WI38 (cell line): ENCODE measurements around the gene NEK6.

Experiments used
- H3K4me3 ChIP-seq: 2 replicates; pipeline ENCODE4 v1.5.1; 2011; ENCODE audit warnings: low read depth, mild to moderate bottlenecking, control low read depth, low read length
- TF ChIP-seq, protein P1 (sequence below): IDR thresholded peaks from 2 replicates; pipeline ENCODE4 v1.5.1; 2012; ENCODE audit warnings: low read depth, mild to moderate bottlenecking, control low read depth, low read length

Gene NEK6

DNA sequence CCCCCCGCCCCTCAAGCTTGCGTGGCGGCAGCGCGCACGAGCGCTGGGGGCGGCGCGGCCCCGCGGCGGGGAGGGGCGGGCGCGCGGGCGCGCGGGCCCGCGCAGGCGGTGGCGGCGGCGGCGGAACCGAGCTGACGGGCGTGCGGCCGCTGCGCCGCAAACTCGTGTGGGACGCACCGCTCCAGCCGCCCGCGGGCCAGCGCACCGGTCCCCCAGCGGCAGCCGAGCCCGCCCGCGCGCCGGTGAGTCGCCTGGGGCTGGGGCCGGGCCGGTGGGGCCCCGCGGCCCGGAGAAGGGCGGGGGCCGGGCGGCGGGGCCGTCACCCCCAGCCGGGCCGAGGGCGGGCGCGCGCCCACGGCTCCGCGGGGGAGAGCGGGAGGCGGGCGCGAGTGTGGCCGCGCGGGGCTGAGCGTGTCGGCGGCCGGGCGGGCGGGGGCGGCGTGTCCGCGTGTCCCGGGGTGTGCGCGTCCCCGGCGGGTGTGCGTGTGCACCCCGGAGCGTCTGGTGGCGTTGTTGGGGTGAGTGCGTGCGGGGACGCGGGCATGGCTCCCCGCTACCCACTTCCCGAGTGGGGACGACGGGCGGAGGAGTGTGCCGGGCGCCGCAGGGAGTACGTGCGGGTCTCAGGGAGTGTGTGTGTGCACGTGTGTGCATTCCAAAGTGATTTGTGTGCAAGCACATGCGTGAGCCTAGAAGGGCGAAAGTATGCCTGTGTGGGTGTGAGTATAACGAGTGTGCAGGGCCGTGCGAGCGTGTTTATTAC is at the start of gene NEK6:
TSS of gene NEK6 (plus strand) at position 106 of the 763 bp plus-strand sequence. CDS start 44,016 bp downstream, outside the sequence.
- peak within 1 kb of the TSS; percentile 92 for H3K4me3 ChIP-seq
- TF ChIP-seq, protein P1, sequence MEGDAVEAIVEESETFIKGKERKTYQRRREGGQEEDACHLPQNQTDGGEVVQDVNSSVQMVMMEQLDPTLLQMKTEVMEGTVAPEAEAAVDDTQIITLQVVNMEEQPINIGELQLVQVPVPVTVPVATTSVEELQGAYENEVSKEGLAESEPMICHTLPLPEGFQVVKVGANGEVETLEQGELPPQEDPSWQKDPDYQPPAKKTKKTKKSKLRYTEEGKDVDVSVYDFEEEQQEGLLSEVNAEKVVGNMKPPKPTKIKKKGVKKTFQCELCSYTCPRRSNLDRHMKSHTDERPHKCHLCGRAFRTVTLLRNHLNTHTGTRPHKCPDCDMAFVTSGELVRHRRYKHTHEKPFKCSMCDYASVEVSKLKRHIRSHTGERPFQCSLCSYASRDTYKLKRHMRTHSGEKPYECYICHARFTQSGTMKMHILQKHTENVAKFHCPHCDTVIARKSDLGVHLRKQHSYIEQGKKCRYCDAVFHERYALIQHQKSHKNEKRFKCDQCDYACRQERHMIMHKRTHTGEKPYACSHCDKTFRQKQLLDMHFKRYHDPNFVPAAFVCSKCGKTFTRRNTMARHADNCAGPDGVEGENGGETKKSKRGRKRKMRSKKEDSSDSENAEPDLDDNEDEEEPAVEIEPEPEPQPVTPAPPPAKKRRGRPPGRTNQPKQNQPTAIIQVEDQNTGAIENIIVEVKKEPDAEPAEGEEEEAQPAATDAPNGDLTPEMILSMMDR, result no peak

DNA sequence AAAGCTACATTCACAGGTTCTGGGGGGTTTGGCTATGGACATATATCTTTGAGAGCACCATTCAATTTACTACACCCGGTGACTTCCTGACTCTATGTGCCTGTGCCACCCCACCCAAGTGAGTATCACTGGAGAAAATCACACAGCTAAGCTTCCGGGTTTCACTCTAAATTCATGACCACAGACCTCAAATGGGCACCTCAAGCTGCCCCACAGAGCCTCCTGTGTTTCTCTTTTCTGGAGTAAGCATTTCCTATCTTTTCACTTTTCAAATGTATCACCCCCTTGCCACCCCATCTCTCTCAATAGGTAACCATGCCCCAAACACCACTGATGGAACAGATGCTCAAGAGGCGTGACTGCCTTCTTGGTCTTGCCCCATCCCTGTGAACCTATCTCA is 49.2 kb upstream of the NEK6 start:
- no peak overlapping the region for H3K4me3 ChIP-seq
- TF ChIP-seq, protein P1, result no peak

DNA sequence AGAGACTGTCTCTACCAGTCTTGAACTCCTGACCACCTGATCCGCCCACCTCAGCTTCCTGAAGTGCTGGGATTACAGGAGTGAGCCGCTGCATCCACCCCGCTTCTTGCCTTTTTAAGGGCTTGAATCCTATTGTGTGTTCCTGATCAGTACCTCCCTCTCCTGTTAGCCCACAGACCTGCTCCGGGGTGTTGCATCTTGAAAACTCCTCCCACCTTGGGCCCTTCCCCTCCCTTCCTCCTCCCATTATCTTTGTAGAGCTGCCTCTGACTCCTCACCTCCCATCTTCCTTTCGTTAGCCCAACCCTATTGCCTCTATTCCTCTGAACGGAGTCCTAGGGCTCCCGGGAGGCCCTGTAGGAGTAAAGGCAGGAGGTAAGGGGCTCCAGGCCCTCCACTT is 48.5 kb upstream of the NEK6 start:
- no peak overlapping the region for H3K4me3 ChIP-seq
- TF ChIP-seq, protein P1, result no peak

DNA sequence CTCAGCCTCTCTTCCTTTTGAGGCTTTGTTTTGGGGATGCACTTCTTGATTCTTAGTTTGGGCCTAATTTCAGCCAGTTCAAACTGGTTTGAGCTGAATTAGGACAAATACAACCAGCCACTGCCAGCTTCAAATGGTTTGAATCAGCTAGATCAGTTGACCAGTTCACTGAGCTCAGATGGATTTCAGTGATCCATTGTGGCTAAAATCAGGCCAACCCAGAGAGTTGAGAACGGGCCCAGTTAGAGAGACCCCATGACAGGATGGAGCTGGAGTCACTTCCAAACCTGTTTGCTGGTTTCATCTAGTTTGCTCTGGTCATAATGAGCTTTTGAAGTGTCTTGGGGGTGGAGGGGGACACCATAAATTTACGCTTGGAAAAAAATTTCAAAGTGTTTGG is 48.0 kb upstream of the NEK6 start:
- TF ChIP-seq, protein P1, result no peak
- no peak overlapping the region for H3K4me3 ChIP-seq

DNA sequence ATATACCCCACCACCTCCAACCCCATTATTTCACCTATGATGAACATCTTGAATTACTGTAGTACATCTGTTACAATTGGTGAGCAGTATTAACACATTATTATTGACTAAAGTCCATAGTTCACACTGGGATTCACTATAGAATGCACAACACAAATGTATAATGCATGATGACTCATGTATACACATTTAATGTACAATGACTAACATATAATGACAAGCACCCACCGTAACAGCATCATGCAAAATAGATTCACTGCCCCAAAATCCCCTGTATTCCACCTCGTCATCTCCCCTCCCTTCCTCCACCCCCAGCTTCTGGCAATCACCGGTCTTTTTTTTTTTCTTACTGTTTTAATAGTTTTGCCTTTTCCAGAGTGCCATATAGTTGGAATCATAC is 47.1 kb upstream of the NEK6 start:
- TF ChIP-seq, protein P1, result no peak
- H3K4me3 ChIP-seq, result no peak overlapping the region

DNA sequence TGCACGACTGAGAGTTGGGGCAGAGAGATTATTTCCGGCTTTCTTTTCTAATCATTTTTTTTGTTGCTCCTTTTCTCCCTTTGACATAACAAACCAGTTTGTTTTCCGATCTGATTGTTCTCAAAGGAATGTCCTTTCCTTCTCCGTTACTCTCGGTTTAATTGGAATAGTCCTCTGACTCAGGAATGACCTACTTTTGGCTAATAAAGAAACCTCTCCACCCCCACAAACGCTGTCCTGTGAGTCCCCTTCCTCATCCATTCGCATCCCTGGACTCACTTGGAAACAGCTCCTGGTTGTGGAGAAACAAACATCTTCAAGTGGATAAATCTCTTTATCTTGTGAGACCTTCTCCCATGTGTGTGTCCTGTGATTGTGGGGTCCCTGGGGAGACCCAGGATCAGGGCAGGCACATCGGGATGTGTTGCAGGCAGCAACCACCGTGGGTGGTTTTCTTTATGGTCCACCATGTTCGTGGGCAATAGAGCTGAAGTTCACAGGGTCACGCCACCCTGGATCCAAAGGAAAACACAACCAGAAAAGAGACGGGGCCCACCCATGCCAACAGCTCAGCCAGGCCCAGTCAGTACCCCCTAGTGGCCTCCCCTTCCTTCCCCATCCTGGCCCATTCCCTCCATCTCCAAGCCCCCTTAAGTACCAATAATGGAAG is 45.2 kb upstream of the NEK6 start:
- H3K4me3 ChIP-seq, result no peak overlapping the region
- TF ChIP-seq, protein P1, result no peak

DNA sequence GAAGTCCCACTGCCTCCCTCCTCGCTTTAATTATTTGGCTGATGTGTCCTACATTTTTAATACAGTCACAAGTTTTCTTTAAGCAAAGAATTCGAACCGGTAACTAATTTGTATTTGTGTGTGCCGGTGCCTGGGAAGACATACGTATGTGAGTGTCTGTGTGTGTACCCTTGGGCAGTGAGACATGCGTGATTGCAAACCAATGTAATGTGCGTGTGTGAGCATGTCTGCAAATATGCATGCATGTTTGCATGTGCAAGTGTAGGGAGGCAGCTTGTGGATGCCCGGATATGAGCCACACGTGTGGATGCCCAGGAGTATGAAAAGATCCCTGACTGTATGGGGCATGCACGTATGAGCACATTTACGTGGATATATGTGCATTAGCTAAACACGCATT is 44.4 kb upstream of the NEK6 start:
- TF ChIP-seq, protein P1, result no peak

More for the DNA sequence above, 44.4 kb upstream of the NEK6 start:
- H3K4me3 ChIP-seq, result no peak overlapping the region
